ENCODE measurements around the gene DMRTB1.

Gene DMRTB1

DNA sequence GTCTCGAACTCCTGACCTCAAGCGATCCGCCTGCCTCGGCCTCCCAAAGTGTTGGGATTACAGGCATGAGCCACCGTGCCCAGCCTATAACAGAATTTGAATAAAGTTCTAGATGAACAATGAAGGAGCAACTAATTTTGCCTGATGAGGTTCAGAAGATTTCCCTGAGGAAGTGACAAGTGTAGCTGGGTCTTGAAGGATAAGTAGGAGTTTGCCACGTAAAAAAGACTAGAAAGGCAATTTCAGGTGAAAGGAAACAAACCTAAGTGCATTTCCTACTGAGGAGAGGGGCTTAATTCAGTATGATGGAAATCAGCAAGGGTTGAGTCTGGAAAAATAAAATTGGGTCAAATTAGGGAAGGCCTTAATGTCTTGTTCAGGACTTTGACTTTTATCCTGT, 18.6 kb upstream of the DMRTB1 start:
- Histone ChIP-seq H3K9me3 (ENCODE audit: severe bottlenecking) (no peaks in the 10 kb centered on the region), H3K4me1 (ENCODE audit: insufficient read depth, poor library complexity, severe bottlenecking) (no peaks in the 10 kb centered on the region), H3K4me3 (ENCODE audit: severe bottlenecking) (no peak overlapping the region), H3K27me3 (ENCODE audit: insufficient read depth, poor library complexity, severe bottlenecking) (peaks cover 4% of the 10 kb centered on the region), H3K27ac (ENCODE audit: poor library complexity, severe bottlenecking) (no peak overlapping the region), H3K36me3 (ENCODE audit: low read depth) (no peaks in the 10 kb centered on the region)
- DNase-seq (ENCODE audit: low spot score): no peak
- TF ChIP-seq, protein P1, sequence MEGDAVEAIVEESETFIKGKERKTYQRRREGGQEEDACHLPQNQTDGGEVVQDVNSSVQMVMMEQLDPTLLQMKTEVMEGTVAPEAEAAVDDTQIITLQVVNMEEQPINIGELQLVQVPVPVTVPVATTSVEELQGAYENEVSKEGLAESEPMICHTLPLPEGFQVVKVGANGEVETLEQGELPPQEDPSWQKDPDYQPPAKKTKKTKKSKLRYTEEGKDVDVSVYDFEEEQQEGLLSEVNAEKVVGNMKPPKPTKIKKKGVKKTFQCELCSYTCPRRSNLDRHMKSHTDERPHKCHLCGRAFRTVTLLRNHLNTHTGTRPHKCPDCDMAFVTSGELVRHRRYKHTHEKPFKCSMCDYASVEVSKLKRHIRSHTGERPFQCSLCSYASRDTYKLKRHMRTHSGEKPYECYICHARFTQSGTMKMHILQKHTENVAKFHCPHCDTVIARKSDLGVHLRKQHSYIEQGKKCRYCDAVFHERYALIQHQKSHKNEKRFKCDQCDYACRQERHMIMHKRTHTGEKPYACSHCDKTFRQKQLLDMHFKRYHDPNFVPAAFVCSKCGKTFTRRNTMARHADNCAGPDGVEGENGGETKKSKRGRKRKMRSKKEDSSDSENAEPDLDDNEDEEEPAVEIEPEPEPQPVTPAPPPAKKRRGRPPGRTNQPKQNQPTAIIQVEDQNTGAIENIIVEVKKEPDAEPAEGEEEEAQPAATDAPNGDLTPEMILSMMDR (IDR thresholded peaks at IDR 0.05; ENCODE audit: poor library complexity, severe bottlenecking): no peak
- no peak for ATAC-seq (ENCODE audit: low read depth)

DNA sequence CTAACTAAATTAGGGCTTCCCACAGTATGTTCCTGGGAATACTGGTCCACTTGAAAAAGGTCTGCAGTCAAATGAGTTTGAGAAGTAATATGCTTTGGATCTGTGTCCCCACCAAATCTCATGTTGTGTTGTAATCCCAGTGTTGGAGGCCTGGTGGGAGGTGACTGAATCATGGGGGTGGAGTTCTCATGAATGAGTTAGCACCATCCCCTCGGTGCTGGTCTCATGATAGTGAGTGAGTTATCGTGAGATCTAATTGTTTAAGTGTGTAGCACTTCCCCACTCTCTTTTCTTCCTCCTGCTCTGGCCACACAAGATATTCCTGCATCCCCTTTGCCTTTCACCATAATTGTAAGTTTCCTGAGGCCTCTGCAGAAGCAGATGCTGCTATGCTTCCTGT, 16.9 kb upstream of the DMRTB1 start:
- no peak overlapping the region for H3K4me3 ChIP-seq (ENCODE audit: severe bottlenecking)
- H3K27me3 ChIP-seq (ENCODE audit: insufficient read depth, poor library complexity, severe bottlenecking): no peaks in the 10 kb centered on the region
- TF ChIP-seq, protein P1 (IDR thresholded peaks at IDR 0.05; ENCODE audit: poor library complexity, severe bottlenecking): no peak
- no peaks in the 10 kb centered on the region for H3K9me3 ChIP-seq (ENCODE audit: severe bottlenecking)
- ATAC-seq (ENCODE audit: low read depth): no peak
- no peak for DNase-seq (ENCODE audit: low spot score)
- no peak overlapping the region for H3K27ac ChIP-seq (ENCODE audit: poor library complexity, severe bottlenecking)
- H3K36me3 ChIP-seq (ENCODE audit: low read depth): no peaks in the 10 kb centered on the region
- H3K4me1 ChIP-seq (ENCODE audit: insufficient read depth, poor library complexity, severe bottlenecking): no peaks in the 10 kb centered on the region

GRCh38 chr1:53446051-53446450, 13.1 kb upstream of the DMRTB1 start:
- ATAC-seq (ENCODE audit: low read depth): no peak
- no peak overlapping the region for H3K4me3 ChIP-seq (ENCODE audit: severe bottlenecking)
- H3K4me1 ChIP-seq (ENCODE audit: insufficient read depth, poor library complexity, severe bottlenecking): peaks cover 5% of the 10 kb centered on the region
- DNase-seq (ENCODE audit: low spot score): no peak
- no peaks in the 10 kb centered on the region for H3K9me3 ChIP-seq (ENCODE audit: severe bottlenecking)
- TF ChIP-seq, protein P1 (IDR thresholded peaks at IDR 0.05; ENCODE audit: poor library complexity, severe bottlenecking): no peak
- no peaks in the 10 kb centered on the region for H3K27me3 ChIP-seq (ENCODE audit: insufficient read depth, poor library complexity, severe bottlenecking)
- H3K27ac ChIP-seq (ENCODE audit: poor library complexity, severe bottlenecking): no peak overlapping the region
- no peaks in the 10 kb centered on the region for H3K36me3 ChIP-seq (ENCODE audit: low read depth)

GRCh38 chr1:53447413-53447812, 11.8 kb upstream of the DMRTB1 start:
- Histone ChIP-seq H3K4me3 (ENCODE audit: severe bottlenecking) (no peak overlapping the region), H3K4me1 (ENCODE audit: insufficient read depth, poor library complexity, severe bottlenecking) (peaks cover 5% of the 10 kb centered on the region), H3K27ac (ENCODE audit: poor library complexity, severe bottlenecking) (no peak overlapping the region), H3K36me3 (ENCODE audit: low read depth) (no peaks in the 10 kb centered on the region), H3K27me3 (ENCODE audit: insufficient read depth, poor library complexity, severe bottlenecking) (no peaks in the 10 kb centered on the region), H3K9me3 (ENCODE audit: severe bottlenecking) (no peaks in the 10 kb centered on the region)
- ATAC-seq (ENCODE audit: low read depth) (no peak), DNase-seq (ENCODE audit: low spot score) (no peak)
- TF ChIP-seq, protein P1 (IDR thresholded peaks at IDR 0.05; ENCODE audit: poor library complexity, severe bottlenecking): no peak

GRCh38 chr1:53448241-53448841, 10.9 kb upstream of the DMRTB1 start:
- no peak overlapping the region for H3K4me3 ChIP-seq (ENCODE audit: severe bottlenecking)
- H3K9me3 ChIP-seq (ENCODE audit: severe bottlenecking): no peaks in the 10 kb centered on the region
- no peak for ATAC-seq (ENCODE audit: low read depth)
- H3K27me3 ChIP-seq (ENCODE audit: insufficient read depth, poor library complexity, severe bottlenecking): no peaks in the 10 kb centered on the region
- peaks cover 5% of the 10 kb centered on the region for H3K4me1 ChIP-seq (ENCODE audit: insufficient read depth, poor library complexity, severe bottlenecking)
- DNase-seq (ENCODE audit: low spot score): no peak
- TF ChIP-seq, protein P1 (IDR thresholded peaks at IDR 0.05; ENCODE audit: poor library complexity, severe bottlenecking): no peak
- H3K36me3 ChIP-seq (ENCODE audit: low read depth): no peaks in the 10 kb centered on the region
- no peak overlapping the region for H3K27ac ChIP-seq (ENCODE audit: poor library complexity, severe bottlenecking)
